Activated naive CD4-positive, alpha-beta T cell treated with anti-CD3 and anti-CD28 coated beads, Interleukin-2, amount 50 U/mL, for 16 hours (primary cell): ENCODE measurements around the gene CNOT6.

ENCODE experiments used
- DNase-seq: peaks from one replicate; pipeline ENCODE4 v3.0.0-alpha.2; 2020

Gene CNOT6

GRCh38 chr5:180583738-180584137, 89.6 kb downstream of the CNOT6 start:
- DNase-seq = no peak

DNA sequence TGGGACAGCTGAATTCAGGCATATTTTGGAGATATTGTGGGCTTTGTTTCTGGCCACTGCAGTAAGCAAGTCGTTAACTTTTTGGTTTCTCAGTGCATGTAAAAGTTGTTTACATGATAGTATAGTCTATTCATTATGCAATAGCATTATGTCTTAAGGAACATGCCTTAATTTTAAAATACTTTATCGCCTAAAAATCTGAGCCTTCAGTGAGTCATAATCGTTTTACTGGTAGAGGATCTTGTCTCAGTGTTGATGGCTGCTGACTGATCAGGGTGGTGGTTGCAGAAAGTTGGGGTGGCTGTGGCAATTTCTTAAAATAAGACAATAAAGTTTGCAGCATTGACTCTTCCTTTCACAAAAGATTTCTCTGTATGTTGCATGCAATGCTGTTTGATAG, 92.0 kb downstream of the CNOT6 start:
- no peak for DNase-seq

GRCh38 chr5:180586870-180587269, 92.7 kb downstream of the CNOT6 start:
- DNase-seq = no peak

- DNase-seq = no peak
These were observed 95.8 kb downstream of the CNOT6 start for GRCh38 chr5:180589771-180590542.

DNA sequence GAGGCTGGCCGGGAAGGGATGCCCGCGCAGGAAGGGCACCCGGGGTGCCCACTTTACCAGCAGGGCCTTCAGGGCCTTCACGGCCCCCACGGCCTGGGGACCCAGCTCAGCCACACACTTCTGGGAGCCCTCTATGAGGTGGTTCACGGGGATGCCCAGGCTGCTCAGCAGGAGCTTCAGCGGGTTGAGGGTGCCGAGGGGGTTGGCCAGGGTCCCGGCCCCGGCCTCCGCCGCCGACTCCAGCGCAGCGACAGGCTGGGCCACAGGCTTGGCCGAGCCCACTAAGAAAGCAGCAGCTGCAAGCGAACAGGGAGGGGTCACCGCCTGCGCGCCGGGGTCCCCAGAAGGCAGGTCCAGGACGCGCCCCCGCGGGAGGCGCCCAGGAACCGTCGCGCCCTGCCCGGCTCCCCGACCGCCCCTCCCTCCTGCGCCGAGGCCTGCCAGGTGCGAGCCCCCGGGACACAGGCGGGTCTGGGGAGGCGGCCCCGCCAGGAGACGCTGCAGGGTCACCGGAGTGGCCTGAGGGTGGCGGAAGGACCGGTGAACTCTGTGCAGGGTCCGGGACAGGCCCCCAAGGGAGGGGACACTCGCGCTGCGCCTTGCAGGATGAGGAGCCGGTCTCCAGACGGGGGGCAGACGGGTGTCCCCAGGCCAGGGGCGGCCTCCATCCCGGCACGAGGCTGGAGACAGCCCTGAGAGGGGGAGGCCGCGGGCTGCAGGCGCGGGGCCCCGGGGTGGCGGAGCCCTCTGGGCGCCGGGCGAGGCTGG, 96.5 kb downstream of the CNOT6 start:
- no peak for DNase-seq

- no peak for DNase-seq
These were observed 97.2 kb downstream of the CNOT6 start, which contains the start of gene SCGB3A1 for GRCh38 chr5:180591311-180591887. TSS of gene SCGB3A1 (minus strand) at chr5:180591499. CDS start at chr5:180591462, 37 bp downstream.

GRCh38 chr5:180592176-180592575, 98.0 kb downstream of the CNOT6 start:
- DNase-seq = no peak

GRCh38 chr5:180593446-180594206, 99.4 kb downstream of the CNOT6 start:
- DNase-seq = no peak

GRCh38 chr5:180594311-180595045, 100.3 kb downstream of the CNOT6 start:
- DNase-seq = no peak

GRCh38 chr5:180595046-180595379, 100.8 kb downstream of the CNOT6 start:
- DNase-seq = no peak

DNA sequence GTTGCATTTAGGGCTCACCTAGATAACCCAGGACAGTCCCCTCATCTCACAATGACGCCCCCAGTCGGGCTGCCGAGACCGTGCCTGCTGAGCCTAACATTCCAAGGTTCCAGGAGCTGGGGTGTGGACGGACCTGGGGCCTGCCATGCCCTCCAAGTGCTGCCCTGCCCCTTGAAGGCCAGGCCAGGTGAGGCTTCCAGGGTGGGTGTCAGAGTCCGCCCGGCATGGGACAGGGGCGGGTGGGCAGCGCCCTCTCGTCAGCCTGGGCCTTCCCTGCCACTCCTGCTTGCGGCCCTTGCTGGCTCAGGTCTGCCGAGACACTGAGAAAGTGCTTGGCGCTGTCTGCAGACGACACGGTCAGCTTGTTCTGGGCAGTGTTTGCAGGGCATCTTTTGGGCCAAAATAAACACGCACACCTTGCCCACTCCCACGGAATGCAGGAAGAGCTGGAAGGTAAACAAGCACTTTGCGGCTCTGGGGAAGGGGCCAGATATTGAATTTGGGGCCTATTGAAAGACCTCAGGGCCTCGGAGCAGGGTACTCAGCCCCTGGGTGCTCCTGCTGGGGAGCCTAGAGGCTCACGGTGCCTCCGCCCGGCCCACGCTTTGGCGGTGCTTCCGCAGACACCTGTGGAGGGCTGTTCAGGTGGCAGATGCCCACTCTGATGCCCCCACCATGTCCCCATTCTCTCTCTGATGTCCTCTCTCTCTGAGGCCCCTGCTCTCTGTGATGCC, 101.4 kb downstream of the CNOT6 start:
- DNase-seq = no peak

DNA sequence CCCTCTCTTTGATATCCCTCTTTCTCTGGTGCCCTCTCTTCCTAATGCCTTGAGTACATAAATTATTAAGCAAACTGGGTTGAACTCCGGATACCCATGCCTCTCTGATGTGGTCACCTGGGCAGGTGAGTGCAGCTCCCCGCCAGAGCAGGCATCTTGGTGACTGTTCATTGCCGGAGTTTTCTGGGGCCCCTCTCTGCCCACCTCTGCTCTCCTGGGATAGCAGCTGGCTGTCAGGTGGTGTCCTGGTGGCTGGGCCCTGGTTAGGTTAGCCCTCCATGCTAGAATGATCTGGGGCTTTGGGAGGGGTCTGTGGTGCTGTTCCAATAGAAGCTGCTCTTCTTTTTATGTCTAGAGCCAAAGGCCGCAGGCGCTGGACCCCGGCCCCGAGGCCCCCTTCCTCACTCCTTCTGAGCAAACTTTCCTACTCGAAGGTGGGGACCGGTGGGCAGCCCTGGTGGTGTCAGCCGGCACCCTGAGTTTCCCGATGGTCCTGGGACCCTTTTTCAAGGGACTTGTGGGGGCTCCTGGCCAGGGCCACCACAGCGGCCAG, 102.0 kb downstream of the CNOT6 start:
- no peak for DNase-seq

GRCh38 chr5:180596668-180597231, 102.6 kb downstream of the CNOT6 start:
- DNase-seq = no peak

- no peak for DNase-seq
These were observed 104.1 kb downstream of the CNOT6 start for GRCh38 chr5:180598316-180598701.

DNA sequence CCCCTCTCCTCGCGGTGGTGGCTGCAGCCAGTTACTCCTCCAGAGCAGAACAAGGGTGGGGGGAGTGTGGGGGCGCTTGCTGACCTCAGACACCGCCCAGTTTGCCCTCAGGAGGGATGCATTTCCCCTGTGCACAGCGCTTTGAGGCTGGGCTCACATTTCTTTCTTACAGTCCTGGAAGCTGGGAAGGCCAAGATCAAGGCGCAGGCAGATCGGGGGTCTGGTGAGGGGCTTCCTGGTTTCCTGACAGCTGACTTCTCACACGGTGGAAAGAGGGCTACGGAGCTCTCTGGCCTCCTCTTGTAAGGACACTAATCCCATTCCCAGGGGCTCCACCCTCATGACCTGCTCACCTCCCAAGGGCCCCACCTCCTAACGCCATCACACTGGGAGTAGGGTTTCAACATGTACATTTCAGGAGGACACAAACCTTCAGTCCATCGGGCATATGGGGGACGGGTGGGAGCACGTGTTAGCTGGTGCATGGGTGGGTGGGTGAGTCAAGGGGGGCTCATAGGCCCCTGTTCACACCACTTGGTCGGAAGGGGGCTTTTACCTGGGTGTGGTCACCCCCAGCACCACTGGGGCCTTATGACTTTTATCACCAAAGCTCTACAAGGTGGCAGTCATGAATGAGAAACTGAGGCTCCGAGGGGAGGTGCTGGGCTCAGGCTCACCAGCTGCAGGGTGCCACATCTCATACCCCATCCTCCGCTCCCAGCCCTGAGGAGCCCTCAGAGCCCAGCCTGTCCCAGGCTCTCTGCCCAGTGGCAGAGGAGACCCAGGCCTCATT, 104.8 kb downstream of the CNOT6 start:
- DNase-seq = no peak

- no peak for DNase-seq
These were observed 105.4 kb downstream of the CNOT6 start for GRCh38 chr5:180599590-180599914.

- no peak for DNase-seq
These were observed 105.9 kb downstream of the CNOT6 start for GRCh38 chr5:180599981-180600553.

GRCh38 chr5:180600554-180601041, 106.4 kb downstream of the CNOT6 start:
- DNase-seq = no peak

DNA sequence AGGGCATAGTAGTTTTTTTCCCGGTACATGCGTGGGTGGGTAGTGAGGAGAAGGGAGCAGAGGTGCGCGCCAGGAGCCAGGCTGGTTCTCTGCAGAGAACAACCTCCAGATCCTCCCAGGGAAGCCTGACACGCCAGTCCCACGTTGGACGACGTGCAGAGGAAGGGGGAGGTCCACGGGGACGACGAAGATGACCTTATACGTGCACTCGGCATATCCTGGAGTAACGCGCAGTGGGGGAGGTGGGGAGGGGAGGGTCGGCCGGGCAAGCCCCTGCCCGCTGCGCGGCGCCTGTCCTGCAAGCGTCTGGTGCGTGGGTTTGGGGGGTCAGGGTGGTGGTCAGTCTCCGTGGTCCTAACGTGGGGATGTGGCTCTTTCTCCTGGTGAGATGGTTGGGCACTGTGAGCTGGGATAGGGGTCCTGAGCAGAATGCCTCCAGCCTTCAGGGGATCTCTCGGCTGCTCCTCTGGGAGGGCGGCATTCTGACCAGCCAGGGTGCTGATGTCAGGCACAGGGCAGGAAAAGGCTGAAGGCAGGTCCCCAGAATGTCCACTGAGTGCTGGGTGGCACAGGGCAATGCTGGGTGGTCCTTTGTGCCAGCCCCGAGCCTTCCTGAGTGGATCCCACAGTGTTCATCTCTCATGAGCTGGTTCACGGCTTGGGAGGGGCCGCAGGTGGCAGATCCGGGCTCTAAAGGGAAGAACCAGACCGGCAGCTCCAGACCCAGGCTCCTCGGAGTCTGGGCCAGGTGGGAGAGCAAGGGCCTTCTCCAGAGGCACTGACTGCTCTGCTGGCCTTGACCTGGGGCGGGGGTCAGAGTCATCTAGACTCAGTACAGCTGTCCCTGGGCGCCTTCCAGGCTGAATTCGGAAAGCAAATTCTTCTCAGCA, 107.7 kb downstream of the CNOT6 start:
- DNase-seq = no peak
